GM12873 (cell line): ENCODE results near the gene PPP4R3B.

Source experiments
- TF ChIP-seq, protein P1 (sequence below): IDR thresholded peaks from 2 replicates; pipeline ENCODE4 v1.5.1; 2012; ENCODE audit warnings: low read depth, mild to moderate bottlenecking, moderate library complexity, low read length, control low read depth; ENCODE audit not compliant: insufficient read depth; ENCODE audit errors: missing control alignments

Gene PPP4R3B

DNA sequence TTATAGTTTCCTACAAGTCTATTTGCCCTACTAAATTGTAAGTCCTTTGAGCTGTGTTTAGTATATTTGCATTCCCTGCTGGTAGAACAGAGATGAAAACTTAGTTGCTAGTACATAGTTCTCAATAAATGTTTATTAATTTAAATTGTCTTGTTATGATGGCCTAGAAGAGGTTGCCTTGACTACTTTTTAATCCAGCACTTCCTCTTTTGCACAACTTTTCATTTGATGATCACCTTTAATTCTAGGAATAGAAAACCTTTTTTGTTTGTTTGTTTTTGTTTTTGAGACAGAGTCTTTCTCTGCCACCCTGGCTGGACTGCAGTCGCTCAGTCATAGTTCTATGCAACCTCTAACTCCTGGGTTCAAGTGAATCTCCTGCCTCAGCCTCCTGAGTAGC lies 91.2 kb downstream of the PPP4R3B start:
- TF ChIP-seq, protein P1, sequence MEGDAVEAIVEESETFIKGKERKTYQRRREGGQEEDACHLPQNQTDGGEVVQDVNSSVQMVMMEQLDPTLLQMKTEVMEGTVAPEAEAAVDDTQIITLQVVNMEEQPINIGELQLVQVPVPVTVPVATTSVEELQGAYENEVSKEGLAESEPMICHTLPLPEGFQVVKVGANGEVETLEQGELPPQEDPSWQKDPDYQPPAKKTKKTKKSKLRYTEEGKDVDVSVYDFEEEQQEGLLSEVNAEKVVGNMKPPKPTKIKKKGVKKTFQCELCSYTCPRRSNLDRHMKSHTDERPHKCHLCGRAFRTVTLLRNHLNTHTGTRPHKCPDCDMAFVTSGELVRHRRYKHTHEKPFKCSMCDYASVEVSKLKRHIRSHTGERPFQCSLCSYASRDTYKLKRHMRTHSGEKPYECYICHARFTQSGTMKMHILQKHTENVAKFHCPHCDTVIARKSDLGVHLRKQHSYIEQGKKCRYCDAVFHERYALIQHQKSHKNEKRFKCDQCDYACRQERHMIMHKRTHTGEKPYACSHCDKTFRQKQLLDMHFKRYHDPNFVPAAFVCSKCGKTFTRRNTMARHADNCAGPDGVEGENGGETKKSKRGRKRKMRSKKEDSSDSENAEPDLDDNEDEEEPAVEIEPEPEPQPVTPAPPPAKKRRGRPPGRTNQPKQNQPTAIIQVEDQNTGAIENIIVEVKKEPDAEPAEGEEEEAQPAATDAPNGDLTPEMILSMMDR, result no peak

GRCh38 chr2:55524884-55525437 lies 92.5 kb downstream of the PPP4R3B start:
- TF ChIP-seq, protein P1, result no peak

GRCh38 chr2:55519938-55520885 lies 97.2 kb downstream of the PPP4R3B start:
- TF ChIP-seq, protein P1, result no peak

DNA sequence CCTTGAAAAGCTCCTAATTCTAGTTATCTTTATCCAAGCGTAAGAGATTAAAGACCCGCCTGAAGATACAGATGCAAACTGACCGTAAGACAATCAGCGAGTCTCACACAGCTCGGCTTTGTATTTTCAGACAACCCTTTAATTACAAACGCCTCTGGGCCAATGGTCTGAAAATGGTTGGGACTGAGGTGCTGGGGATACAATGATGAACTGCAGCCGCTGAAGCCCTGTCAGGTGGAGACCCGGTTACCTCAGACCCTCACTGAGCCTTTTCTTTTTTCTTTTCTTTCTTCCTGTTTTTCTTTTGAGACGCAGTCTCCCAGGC lies 98.6 kb downstream of the PPP4R3B start:
- TF ChIP-seq, protein P1, result no peak

DNA sequence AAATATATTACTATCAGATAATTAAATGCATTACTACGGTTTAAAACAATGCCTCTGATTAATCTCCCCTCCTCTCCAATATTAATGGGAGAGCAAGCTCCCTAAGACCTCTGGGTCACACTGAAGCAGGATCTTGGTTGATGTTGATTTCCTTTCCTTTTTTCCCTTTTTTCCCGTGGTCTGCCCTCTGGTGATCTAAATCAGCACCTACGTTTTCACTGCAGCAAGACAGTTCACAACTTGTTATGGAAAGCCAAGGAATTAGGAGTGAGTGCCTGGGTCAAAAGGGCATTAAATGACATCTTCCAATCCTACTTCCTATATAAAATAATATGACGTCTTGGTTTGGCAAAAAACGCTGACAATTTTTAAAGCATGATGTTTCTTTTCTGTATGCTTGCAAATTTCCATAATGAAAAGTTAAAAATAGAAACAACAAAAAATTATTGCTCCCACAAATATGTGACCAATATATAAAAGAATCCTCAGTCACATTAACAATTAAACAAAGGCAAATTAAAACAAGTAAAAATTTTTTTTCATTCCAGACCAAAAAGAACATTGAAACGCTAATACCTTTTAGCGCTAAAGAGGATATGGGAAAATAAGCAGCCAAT lies 105.8 kb downstream of the PPP4R3B start:
- TF ChIP-seq, protein P1, result peak; percentile 10

DNA sequence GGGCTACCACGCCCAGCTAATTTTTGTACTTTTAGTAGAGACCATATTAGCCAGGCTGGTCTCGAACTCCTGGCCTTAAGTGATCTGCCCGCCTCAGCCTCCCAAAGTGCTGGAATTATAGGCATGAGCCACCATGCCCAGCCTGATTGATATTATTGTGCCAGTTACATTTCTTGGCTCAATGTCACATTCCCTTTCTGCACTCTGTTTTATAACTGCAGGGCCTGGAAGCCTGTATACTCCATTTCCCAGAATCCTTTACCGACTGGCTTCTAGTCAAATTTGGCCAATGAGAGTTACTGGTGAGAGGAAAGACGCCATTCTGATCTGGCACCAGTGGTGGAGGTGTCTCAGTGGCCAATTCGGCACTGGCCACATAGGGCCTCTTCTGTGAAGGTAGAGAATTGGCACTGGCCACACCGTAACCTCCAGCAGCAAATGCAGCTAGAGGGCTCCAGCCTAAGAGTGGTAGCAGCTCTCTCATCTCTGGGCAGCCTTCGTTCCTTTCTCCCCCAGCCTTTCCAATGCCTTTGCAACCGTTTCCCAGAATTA lies 114.8 kb downstream of the PPP4R3B start:
- TF ChIP-seq, protein P1, result no peak

- TF ChIP-seq, protein P1, result no peak
Measured at GRCh38 chr2:55500025-55500424, 117.4 kb downstream of the PPP4R3B start.
